HG03097 (cell line): ENCODE data around the gene MEF2C.

Experiments
- ATAC-seq: cut with Tn5 transposase; IDR thresholded peaks from one replicate; pipeline ENCODE4 v1.9.1; 2021; ENCODE audit not compliant: unreplicated experiment, low FRiP score

The MEF2C gene

GRCh38 chr5:88833371-88834130, 49.4 kb downstream of the MEF2C start:
- peak; percentile 45 for ATAC-seq

DNA sequence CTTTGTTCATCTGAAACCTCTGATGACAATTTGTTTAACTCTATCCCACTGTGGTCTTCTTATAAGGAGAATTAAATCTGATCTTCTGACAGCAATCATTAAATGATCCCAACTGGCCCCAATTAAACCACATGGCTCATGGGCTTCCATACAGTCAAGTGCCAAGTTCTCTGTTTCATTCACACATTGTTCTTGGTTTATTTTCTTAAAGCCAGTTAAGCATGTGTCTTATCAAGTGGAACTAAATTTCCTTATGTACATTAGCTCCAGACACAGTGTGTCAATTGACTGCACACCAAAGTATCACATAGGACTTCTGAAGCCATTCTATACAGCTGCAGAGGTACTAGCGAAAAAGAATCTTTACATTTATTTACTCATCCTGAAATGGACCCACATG, 51.2 kb downstream of the MEF2C start:
- ATAC-seq = no peak

- no peak for ATAC-seq
Observed at GRCh38 chr5:88830567-88830966, 52.4 kb downstream of the MEF2C start.

DNA sequence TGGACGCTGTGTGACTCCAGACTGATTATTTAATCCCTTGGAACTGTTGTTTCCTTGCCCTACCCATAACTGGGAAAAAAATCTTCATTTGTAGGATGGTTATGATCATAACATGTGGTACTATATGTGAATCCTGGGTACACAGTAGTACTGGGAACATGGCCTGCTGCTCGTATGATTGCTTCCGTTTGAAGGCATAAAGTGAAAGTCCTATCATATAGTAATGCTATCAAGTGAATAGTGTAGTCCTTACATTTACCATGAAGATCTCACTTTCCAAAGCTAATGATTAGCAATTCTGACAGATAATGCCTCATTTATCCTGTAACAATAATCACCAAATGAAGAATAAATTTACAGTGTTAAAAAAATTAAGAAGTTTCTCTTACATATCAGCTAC, 53.2 kb downstream of the MEF2C start:
- ATAC-seq = no peak

- no peak for ATAC-seq
Observed at GRCh38 chr5:88829054-88829453, 53.9 kb downstream of the MEF2C start.

DNA sequence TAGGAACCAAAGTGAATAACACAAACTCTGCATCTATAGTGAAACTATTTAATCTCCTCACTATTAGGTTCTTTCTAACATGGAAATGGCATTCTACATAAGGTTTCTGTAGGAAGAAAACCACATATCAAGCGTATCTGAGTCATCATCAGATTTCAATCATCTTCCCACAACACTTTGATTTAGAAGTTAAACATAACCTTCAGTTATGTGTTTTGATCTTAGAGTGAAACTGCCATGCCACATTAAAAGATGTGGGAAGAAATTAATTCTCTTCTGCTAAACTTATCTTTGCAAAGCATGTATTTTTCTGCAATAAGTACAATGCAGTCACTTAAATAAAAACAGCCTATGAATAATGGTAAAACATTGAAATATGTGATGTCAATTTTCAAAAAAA, 55.0 kb downstream of the MEF2C start:
- ATAC-seq = no peak

GRCh38 chr5:88826646-88827585, 56.1 kb downstream of the MEF2C start:
- ATAC-seq = peak; percentile 66

DNA sequence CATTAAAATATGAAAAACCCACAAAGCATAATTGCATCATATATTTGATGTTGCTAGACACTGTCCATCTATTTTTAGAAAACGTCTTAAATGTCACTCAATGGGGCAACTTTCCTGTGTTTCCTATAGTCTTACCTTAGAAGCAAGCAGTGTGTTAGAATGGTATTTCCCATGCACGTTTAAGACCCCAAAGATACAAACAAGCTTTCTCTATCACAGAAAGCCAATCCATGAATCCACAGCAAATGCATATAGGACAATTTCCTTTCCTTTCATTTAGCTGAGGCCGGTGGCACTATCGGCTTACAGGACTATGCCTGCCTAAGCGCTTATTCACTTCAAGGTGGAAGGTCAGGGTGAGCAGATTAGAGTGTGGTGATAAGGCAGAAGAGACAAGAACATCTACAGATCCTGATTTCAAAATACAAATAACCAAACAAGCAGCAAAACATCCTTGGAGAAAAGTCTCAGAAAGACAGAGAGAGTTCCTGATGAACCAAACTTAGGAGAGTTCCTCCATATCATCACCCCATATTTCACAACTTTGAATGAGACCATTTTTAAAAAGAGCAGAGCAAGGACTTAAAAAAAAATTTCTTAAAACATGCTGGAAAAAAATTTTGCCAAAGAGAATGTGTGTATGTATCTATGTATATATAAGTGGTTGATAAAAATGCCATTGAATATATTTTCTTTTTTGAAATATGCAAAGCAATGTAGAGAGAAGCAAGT, 57.2 kb downstream of the MEF2C start:
- ATAC-seq = no peak

- no peak for ATAC-seq
Observed at GRCh38 chr5:88824892-88825583, 57.9 kb downstream of the MEF2C start.

DNA sequence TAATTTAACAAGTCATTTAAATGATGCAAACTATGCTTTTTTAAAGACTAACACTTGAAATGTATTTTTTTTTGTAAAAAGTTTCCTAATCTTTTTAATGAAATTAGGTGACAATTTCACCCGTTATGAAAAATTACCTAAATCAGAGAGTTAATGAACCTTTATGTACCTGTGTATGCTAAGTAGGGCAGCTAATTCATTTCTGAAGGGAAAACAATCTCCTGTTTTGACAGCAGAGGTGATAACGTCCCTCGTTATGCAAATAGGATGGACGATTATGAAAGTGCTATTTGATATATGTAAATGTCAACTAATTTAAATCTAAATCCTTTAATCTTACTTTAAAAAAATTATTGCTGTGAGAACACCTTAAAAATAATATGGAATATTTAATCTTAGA, 58.8 kb downstream of the MEF2C start:
- no peak for ATAC-seq

DNA sequence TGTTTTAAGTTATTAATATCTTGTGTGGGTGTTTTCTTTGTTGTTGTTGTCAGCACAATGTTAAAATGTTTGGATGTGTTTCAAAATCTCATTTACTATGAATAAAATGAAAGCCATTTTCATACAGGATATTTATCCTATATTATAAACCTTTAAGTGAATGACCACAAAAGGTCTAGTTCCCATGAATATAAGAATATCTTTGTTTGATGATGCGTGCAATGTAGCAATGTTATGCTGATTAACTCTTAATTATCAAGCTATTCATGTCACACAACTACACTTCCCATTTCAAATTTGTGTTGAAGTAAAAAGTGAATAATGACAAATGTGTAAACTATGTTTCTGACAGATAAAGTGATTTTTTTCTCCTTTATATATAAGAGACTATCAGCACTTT, 59.8 kb downstream of the MEF2C start:
- ATAC-seq = no peak

DNA sequence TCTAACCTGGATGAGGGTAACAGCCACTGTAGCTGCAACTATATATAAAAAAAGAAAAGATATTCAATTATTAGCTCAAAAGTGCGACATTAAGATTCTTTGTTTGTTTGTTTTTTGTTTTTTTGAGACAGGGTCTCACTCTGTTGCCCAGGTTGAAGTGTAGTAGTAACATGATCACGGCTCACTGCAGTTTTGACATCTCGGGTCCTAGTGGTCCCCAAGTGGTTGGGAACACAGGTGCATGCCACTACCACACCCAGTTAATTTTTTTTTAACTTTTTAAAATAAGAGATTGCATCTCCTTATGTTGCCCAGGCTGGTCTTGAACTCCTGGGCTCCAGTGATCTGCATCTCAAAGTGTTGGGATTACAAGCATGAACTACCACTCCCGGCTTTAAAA, 61.8 kb downstream of the MEF2C start:
- no peak for ATAC-seq

- no peak for ATAC-seq
Observed at GRCh38 chr5:88820581-88820980, 62.4 kb downstream of the MEF2C start.

DNA sequence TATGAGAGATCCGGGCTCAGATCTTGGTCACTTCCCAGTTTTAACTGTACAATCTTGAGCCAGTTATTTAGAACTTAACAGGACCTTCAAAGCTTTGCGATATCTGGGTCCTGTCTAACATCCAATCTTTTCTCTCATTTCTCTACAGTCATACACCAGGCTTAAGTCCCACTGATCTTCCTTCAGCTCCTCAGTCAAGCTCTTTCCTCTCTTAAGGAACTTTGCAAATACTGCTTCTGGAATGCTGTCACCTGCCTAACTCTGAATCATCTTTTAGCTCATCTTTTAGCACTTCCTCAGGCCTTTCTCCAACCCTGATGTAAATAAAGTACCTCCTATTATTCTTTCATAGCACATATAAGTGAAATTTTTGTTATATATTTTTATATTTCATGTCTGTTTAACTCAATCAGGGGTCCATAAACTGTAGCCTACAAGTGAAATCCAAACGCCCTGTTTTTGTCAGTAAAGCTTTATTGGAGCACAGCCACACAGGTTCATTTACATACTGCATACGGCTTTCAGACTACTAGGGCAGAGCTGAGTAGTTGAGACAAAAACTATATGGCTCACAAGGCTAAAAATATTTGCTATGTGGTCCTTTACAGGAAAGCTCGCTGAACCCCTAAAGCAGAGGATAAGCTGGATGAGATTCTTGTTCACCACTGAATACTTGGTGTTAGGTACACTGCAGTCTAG, 63.5 kb downstream of the MEF2C start:
- no peak for ATAC-seq

DNA sequence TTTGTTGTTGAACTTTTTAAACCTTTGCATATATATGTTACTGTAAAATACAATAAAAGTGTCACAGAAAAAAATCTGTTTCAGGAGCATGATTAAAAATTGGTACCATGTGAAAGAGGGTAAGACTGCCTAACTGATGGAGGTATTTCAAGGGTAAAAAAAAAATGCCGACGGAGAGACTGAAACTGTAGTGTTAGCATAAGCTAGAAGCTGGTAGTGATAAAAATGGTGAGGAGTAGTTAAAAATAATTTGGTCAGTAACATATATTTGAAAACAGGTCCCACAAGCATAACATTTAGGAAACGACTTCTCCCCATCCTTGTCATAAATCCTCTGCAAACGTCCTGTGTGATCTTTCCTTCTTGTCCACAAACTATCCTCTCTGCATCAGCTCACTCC, 64.7 kb downstream of the MEF2C start:
- ATAC-seq = no peak

- no peak for ATAC-seq
Observed at GRCh38 chr5:88816195-88816594, 66.8 kb downstream of the MEF2C start.

DNA sequence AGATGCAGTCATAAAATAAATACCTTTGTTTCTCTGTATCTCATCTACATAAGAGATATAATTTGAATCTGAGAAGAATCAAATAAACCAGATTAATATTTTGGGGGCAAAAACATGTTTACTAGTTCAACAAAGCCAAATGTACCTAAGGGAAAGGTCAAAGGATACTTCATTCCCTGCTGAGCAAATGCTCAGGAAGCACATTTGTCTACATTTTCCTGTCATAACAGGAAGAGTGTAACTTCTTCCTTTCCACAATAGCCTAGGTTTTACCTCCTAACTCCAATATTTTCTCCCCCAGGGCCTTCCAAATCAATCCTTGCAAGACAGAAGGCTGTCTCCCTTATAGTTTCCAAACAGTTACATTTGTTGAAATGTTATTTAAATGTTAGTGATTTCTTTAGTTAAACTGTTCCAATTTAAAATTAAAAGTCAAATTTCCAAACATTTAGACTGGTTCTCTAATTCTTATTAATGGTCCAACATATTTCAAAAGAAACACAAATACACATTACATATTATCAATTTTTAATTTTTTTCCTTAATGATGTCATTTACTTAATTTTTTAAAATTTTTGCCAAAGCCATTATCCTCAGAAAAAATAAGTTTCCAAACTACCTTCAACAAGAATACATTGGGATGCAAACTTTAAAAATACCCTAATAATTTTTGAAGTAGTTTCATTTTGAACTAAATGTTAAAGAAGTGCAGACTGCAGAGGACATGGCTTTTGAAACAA, 67.8 kb downstream of the MEF2C start:
- ATAC-seq = no peak

GRCh38 chr5:88813805-88814575, 69.0 kb downstream of the MEF2C start:
- ATAC-seq = peak; percentile 53

- no peak for ATAC-seq
Observed at GRCh38 chr5:88813244-88813643, 69.7 kb downstream of the MEF2C start.
